Measurements from ENCODE around the gene TBC1D22A.
A peak's percentile ranks its signal among the peaks of the same experiment; 100 is the strongest.

Gene TBC1D22A

DNA sequence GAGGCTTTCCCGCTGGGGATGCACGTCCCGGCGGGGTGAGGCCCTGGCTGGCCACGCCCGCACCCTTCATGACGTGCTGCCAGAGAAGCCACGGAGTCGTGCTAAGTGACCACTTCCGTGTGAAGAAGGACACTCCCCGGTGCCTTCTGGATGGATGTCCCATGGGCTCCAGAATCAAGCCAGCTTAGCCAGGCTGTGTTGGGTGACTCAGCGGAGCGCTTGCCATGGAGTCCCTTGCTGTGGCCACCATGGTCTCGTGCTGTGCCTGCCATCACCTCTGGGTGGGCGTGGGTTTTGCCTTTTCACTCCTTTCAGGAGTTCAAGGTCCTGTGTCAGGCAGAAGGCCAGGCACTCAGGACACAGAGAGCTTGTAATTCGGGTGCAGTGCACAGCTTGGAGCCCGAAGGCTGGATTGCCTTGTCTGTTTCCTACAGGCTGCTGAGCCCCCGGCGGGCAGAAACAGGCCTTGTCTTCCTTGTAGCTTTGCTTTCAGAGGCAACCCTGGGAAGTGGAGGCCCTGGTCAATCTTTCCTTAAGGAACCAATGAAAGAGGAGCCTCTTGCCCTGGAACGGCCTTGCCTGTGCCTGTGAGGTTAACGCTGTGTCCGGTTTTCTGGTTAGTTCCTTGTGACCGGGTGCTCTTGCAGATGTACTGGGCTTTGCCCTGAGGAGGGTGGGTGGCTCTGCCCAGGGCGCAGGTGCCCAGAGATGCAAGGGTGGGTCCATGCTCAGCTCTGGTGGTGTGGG, 268.6 kb downstream of the TBC1D22A start:
- no peak for ATAC-seq (ENCODE audit: low read depth)
- TF ChIP-seq, protein P1, sequence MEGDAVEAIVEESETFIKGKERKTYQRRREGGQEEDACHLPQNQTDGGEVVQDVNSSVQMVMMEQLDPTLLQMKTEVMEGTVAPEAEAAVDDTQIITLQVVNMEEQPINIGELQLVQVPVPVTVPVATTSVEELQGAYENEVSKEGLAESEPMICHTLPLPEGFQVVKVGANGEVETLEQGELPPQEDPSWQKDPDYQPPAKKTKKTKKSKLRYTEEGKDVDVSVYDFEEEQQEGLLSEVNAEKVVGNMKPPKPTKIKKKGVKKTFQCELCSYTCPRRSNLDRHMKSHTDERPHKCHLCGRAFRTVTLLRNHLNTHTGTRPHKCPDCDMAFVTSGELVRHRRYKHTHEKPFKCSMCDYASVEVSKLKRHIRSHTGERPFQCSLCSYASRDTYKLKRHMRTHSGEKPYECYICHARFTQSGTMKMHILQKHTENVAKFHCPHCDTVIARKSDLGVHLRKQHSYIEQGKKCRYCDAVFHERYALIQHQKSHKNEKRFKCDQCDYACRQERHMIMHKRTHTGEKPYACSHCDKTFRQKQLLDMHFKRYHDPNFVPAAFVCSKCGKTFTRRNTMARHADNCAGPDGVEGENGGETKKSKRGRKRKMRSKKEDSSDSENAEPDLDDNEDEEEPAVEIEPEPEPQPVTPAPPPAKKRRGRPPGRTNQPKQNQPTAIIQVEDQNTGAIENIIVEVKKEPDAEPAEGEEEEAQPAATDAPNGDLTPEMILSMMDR (IDR thresholded peaks at IDR 0.05; ENCODE audit: poor library complexity, severe bottlenecking) = no peak
- Histone ChIP-seq H3K27me3 (ENCODE audit: insufficient read depth, poor library complexity, severe bottlenecking) (no peaks in the 10 kb centered on the region), H3K4me3 (ENCODE audit: severe bottlenecking) (no peak overlapping the region), H3K9me3 (ENCODE audit: severe bottlenecking) (no peaks in the 10 kb centered on the region), H3K4me1 (ENCODE audit: insufficient read depth, poor library complexity, severe bottlenecking) (peaks cover 14% of the 10 kb centered on the region), H3K36me3 (ENCODE audit: low read depth) (no peaks in the 10 kb centered on the region), H3K27ac (ENCODE audit: poor library complexity, severe bottlenecking) (no peak overlapping the region)
- peak; percentile 38 for DNase-seq (ENCODE audit: low spot score)

DNA sequence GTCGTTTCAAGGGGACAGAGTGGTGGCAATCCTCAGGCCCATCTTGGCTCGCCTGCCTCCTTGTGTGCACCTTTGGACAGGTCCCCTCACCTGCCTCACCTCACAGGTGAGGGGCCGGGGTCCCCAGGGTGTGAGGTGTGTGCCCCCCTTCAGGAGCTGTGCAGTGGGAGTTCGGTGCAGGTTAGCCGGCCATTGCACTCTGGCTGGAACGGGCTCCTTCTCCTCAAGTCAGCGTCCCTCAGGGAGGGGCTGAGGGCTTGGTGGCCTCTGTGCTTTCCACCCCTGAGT, 269.1 kb downstream of the TBC1D22A start:
- Histone ChIP-seq H3K9me3 (ENCODE audit: severe bottlenecking) (no peaks in the 10 kb centered on the region), H3K27me3 (ENCODE audit: insufficient read depth, poor library complexity, severe bottlenecking) (no peaks in the 10 kb centered on the region), H3K27ac (ENCODE audit: poor library complexity, severe bottlenecking) (no peak overlapping the region), H3K36me3 (ENCODE audit: low read depth) (no peaks in the 10 kb centered on the region), H3K4me1 (ENCODE audit: insufficient read depth, poor library complexity, severe bottlenecking) (peaks cover 14% of the 10 kb centered on the region), H3K4me3 (ENCODE audit: severe bottlenecking) (no peak overlapping the region)
- TF ChIP-seq, protein P1 (IDR thresholded peaks at IDR 0.05; ENCODE audit: poor library complexity, severe bottlenecking) = no peak
- ATAC-seq (ENCODE audit: low read depth) (no peak), DNase-seq (ENCODE audit: low spot score) (peak; percentile 33)

DNA sequence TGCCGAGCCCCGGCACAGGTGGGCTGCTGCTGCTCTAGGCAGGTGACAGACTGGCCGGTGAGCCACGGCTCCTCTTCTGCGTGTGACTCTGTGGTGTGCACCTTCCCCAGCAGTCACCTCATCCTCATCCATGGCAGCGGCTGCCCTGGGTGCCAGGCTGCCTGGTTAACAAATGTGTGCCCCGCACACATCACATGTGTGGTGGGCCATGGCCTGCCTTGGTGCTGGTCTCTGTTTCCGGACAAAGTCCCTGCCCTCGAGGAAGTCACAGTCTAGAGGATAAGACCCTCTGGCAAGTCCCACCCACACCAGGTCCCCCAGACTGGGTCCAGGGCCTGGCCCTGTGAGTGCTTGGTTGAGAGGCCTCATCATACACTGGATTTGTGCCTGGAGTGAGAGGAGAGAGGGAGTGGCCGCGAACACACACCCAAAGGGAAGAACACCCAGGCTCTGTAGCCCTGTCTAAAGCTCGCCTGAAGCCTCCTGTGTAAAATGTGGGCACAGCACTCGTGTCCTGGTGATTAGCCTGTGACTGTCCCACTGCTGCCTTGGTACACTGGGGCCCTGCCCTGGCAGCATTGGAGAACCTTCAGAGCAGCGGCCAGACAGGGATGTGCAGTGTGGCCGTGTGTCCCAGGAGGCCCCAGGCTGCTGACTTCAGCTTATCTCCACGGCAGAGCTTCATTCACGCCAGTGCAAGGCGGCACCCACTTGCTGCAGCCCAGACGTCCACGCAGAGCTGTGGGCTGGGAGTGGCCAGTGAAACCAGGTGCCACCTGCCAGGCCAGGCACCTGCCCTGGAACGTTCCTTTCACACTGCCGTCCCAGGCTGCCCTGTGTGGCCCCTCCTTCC, 269.9 kb downstream of the TBC1D22A start:
- peak; percentile 40; the same call in 2 of the 3 replicates for ATAC-seq (ENCODE audit: low read depth)
- TF ChIP-seq, protein P1 (IDR thresholded peaks at IDR 0.05; ENCODE audit: poor library complexity, severe bottlenecking) = no peak
- peaks cover 14% of the 10 kb centered on the region for H3K4me1 ChIP-seq (ENCODE audit: insufficient read depth, poor library complexity, severe bottlenecking)
- no peaks in the 10 kb centered on the region for H3K9me3 ChIP-seq (ENCODE audit: severe bottlenecking)
- H3K4me3 ChIP-seq (ENCODE audit: severe bottlenecking) = no peak overlapping the region
- peak; percentile 39 for DNase-seq (ENCODE audit: low spot score)
- no peaks in the 10 kb centered on the region for H3K27me3 ChIP-seq (ENCODE audit: insufficient read depth, poor library complexity, severe bottlenecking)
- no peaks in the 10 kb centered on the region for H3K36me3 ChIP-seq (ENCODE audit: low read depth)
- peak overlapping the region; percentile 57 for H3K27ac ChIP-seq (ENCODE audit: poor library complexity, severe bottlenecking)

DNA sequence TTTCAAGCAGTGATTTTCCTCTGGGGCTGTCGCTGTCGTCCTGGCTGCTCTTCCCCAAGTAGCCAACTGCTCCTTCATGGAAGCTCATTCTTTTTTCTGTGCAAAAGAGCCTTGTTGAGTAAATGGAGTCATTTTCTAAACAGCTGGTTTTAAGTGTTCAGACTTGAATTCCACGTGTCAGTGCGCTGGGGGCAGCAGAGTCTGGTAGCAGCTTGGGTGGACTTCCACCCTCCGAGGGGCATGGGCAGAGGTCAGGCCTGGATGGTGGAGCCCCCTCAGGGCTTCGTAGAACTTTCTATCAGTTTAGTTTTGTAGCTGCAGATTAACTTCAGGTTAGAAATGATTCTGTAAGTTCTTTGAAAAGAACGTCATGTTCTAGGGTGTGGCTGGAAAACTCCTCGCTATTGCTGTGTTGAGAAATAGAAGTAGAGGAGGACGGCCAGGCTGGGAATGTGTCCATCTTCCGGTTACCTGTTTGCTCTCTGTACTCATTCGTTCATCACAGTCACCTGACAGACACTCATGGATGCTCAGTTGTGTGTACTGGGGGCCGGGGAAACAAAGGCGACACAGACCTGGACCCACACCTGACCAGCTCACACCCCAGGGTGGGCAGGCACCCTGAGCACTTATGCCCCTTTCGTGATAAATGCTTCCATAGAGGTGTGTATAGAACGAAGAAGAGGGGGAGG, 270.7 kb downstream of the TBC1D22A start:
- peaks cover 14% of the 10 kb centered on the region for H3K4me1 ChIP-seq (ENCODE audit: insufficient read depth, poor library complexity, severe bottlenecking)
- DNase-seq (ENCODE audit: low spot score) (peak; percentile 20), ATAC-seq (ENCODE audit: low read depth) (peak; percentile 81)
- no peaks in the 10 kb centered on the region for H3K27me3 ChIP-seq (ENCODE audit: insufficient read depth, poor library complexity, severe bottlenecking)
- peak overlapping the region; percentile 57 for H3K27ac ChIP-seq (ENCODE audit: poor library complexity, severe bottlenecking)
- no peaks in the 10 kb centered on the region for H3K36me3 ChIP-seq (ENCODE audit: low read depth)
- no peaks in the 10 kb centered on the region for H3K9me3 ChIP-seq (ENCODE audit: severe bottlenecking)
- TF ChIP-seq, protein P1 (IDR thresholded peaks at IDR 0.05; ENCODE audit: poor library complexity, severe bottlenecking) = no peak
- no peak overlapping the region for H3K4me3 ChIP-seq (ENCODE audit: severe bottlenecking)

Measured in RWPE2 (cell line).